ENCODE data around the gene CCDC90B. TPM values are rescaled to one million over a fixed set of nuclear protein-coding genes. Genes with fewer than 3 reads are reported as not detected.

Gene CCDC90B
- total RNA-seq, 1 donor from 2014 or later, result 27.2 TPM

DNA sequence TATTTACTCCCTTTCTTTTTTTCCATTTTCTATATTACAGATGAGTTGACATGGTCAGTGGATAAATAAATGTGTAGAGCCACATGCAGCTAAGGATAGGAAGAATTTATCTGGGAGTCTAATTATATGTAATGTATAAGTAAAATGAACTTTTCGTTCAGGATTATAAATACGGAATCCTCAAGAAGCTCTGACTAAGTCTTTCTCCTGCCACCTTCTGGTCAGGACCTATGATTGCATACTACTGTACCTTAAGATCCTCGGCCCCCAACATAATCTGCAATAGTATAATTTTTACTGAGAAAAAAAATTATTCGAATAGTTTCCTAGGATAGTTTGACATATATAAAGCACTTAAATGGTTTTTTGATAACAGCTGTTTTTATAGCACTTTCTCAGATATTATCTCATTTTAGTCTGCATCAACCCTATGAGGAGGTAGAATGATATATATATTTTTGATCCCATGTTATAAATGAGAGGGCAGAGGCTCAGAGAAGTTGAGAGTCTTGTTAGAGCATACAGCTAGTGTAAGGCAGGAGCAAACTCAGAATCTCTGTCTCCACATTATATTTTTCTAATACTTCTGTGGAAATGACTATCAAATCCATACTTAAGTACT lies 36.1 kb downstream of the CCDC90B start:
- Mint-ChIP-seq H3K36me3 (ENCODE audit: low read depth) (no peaks in the 10 kb centered on the region), H3K4me1 (ENCODE audit: low read depth) (peaks cover 2% of the 10 kb centered on the region), H3K9me3 (no peaks in the 10 kb centered on the region), H3K4me3 (ENCODE audit: low read depth) (no peak overlapping the region), H3K27ac (no peak overlapping the region), H3K27me3 (ENCODE audit: low read depth) (no peaks in the 10 kb centered on the region)
- no peak for DNase-seq (ENCODE audit: low spot score)
- intact Hi-C loops (cut with micrococcal nuclease), result loop anchor here (1.0 to 10.0 kb wide), 4 partner anchors 55 to 383 kb away; no protein-coding TSS in a partner anchor

- no peak overlapping the region for H3K4me3 Mint-ChIP-seq (ENCODE audit: low read depth)
- H3K4me1 Mint-ChIP-seq (ENCODE audit: low read depth), result peaks cover 2% of the 10 kb centered on the region
- no peaks in the 10 kb centered on the region for H3K27me3 Mint-ChIP-seq (ENCODE audit: low read depth)
- no peak for DNase-seq (ENCODE audit: low spot score)
- H3K27ac Mint-ChIP-seq, result no peak overlapping the region
- no peaks in the 10 kb centered on the region for H3K36me3 Mint-ChIP-seq (ENCODE audit: low read depth)
- intact Hi-C loops (cut with micrococcal nuclease), result no loop called here
- H3K9me3 Mint-ChIP-seq, result no peaks in the 10 kb centered on the region
Observed at GRCh38 chr11:83249445-83249844, 36.7 kb downstream of the CCDC90B start.

DNA sequence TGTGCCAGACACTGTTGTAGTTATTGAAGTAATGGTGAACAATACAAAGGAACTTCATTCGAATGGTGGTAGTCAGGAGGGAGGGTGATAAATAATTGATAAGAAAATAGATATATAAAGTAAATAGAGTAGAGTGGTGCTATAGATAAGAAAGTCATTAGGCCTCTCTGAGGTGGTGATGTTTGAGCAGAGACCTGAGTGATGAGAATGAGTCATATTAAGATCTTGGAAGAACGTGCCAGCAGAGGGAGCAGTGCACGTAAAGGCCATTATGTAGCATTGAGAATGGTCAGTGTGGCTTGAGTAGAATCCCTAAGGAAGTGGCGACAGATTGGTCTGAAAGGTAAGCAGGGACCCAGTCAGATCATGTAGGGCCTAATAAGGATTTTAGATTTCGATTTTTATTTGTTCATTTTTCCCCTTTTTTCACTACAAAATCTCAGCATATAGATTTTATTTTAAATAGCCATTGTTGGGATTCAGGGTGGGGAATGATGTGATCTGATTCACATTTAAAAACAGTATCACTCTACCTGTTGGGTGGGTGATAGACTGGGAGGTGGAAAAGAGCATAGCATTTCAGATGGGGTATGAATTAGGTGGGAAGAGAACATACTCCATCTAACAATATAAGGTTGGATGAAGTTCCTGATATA lies 44.7 kb downstream of the CCDC90B start:
- intact Hi-C loops (cut with micrococcal nuclease), result no loop called here
- no peak for DNase-seq (ENCODE audit: low spot score)
- H3K27ac Mint-ChIP-seq, result no peak overlapping the region
- peaks cover 1% of the 10 kb centered on the region for H3K27me3 Mint-ChIP-seq (ENCODE audit: low read depth)
- H3K9me3 Mint-ChIP-seq, result no peaks in the 10 kb centered on the region
- no peaks in the 10 kb centered on the region for H3K36me3 Mint-ChIP-seq (ENCODE audit: low read depth)
- H3K4me3 Mint-ChIP-seq (ENCODE audit: low read depth), result no peak overlapping the region
- H3K4me1 Mint-ChIP-seq (ENCODE audit: low read depth), result peaks cover 2% of the 10 kb centered on the region

DNA sequence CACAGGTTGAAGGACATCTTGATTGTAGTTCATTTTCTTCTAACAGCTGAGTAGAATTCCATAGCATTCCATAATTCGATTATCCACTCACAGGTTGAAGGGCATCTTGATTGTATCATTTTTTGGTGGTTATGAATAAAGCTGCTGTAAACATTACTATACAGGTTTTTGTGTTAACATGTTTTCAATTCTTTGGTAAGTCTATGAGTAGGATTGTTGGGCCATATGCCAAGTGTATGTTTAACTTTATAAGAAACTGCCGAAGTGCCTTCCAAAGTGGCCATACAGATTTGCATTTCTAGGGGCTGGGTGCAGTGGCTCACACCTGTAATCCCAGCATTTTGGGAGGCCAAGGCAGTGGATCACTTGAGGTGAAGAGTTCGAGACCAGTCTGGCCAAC lies 48.1 kb downstream of the CCDC90B start:
- no peak overlapping the region for H3K27ac Mint-ChIP-seq
- no peaks in the 10 kb centered on the region for H3K4me1 Mint-ChIP-seq (ENCODE audit: low read depth)
- intact Hi-C loops (cut with micrococcal nuclease), result no loop called here
- peaks cover 6% of the 10 kb centered on the region for H3K27me3 Mint-ChIP-seq (ENCODE audit: low read depth)
- no peaks in the 10 kb centered on the region for H3K9me3 Mint-ChIP-seq
- no peak overlapping the region for H3K4me3 Mint-ChIP-seq (ENCODE audit: low read depth)
- no peaks in the 10 kb centered on the region for H3K36me3 Mint-ChIP-seq (ENCODE audit: low read depth)
- no peak for DNase-seq (ENCODE audit: low spot score)

- H3K27me3 Mint-ChIP-seq (ENCODE audit: low read depth), result peaks cover 13% of the 10 kb centered on the region
- H3K36me3 Mint-ChIP-seq (ENCODE audit: low read depth), result no peaks in the 10 kb centered on the region
- no peak overlapping the region for H3K4me3 Mint-ChIP-seq (ENCODE audit: low read depth)
- intact Hi-C loops (cut with micrococcal nuclease), result no loop called here
- H3K4me1 Mint-ChIP-seq (ENCODE audit: low read depth), result no peaks in the 10 kb centered on the region
- no peak for DNase-seq (ENCODE audit: low spot score)
- H3K27ac Mint-ChIP-seq, result no peak overlapping the region
- H3K9me3 Mint-ChIP-seq, result no peaks in the 10 kb centered on the region
Observed at GRCh38 chr11:83235825-83236224, 50.3 kb downstream of the CCDC90B start.

GRCh38 chr11:83223457-83223856 lies 62.7 kb downstream of the CCDC90B start:
- Mint-ChIP-seq H3K27ac (no peak overlapping the region), H3K4me3 (ENCODE audit: low read depth) (no peak overlapping the region), H3K36me3 (ENCODE audit: low read depth) (no peaks in the 10 kb centered on the region), H3K9me3 (no peaks in the 10 kb centered on the region), H3K27me3 (ENCODE audit: low read depth) (peaks cover 12% of the 10 kb centered on the region), H3K4me1 (ENCODE audit: low read depth) (no peaks in the 10 kb centered on the region)
- no peak for DNase-seq (ENCODE audit: low spot score)
- intact Hi-C loops (cut with micrococcal nuclease), result no loop called here

DNA sequence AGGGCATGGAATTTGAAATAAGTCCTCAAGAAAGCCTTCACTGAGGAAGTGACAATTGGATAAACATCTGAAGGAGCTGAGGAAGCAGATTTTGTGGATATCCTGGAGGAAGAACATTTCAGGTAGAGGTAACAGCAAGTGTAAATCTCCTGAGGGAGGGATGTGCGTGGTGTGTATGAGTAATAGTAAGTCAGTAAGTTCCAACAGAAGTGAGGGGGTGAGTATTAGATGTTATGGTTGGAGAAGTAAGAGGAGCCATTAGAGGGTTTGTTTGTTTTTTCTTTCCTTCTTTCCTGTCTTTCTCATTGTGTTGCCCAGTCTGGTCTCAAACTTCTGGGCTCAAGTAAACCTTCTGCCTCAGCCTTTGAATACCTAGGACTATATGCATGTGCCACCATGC lies 63.7 kb downstream of the CCDC90B start:
- H3K9me3 Mint-ChIP-seq, result no peaks in the 10 kb centered on the region
- no peak overlapping the region for H3K4me3 Mint-ChIP-seq (ENCODE audit: low read depth)
- no peak for DNase-seq (ENCODE audit: low spot score)
- H3K27ac Mint-ChIP-seq, result no peak overlapping the region
- H3K36me3 Mint-ChIP-seq (ENCODE audit: low read depth), result no peaks in the 10 kb centered on the region
- intact Hi-C loops (cut with micrococcal nuclease), result no loop called here
- H3K27me3 Mint-ChIP-seq (ENCODE audit: low read depth), result peaks cover 12% of the 10 kb centered on the region
- no peaks in the 10 kb centered on the region for H3K4me1 Mint-ChIP-seq (ENCODE audit: low read depth)

DNA sequence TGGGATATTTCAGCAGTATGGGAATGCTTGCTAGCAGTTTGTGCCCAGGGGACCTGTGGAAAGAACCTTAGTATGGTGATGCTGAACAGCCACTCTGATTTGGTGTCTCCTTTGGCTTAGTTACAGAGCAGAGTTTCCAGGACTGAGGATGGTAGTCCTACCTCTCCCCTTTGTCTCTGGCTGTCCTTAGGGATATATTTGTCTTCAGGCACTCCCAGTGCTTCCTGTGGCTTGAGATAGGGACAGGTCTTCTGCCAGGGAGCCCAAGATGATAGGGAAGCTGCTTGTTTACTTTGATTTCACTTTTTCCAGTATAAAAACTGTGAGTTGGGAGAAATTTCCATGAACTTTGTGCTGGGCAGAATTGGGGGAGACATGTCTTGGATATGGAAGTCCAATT lies 64.5 kb downstream of the CCDC90B start:
- no peak for DNase-seq (ENCODE audit: low spot score)
- intact Hi-C loops (cut with micrococcal nuclease), result no loop called here
- Mint-ChIP-seq H3K4me3 (ENCODE audit: low read depth) (no peak overlapping the region), H3K36me3 (ENCODE audit: low read depth) (no peaks in the 10 kb centered on the region), H3K27ac (no peak overlapping the region), H3K4me1 (ENCODE audit: low read depth) (no peaks in the 10 kb centered on the region), H3K27me3 (ENCODE audit: low read depth) (peaks cover 12% of the 10 kb centered on the region), H3K9me3 (no peaks in the 10 kb centered on the region)

DNA sequence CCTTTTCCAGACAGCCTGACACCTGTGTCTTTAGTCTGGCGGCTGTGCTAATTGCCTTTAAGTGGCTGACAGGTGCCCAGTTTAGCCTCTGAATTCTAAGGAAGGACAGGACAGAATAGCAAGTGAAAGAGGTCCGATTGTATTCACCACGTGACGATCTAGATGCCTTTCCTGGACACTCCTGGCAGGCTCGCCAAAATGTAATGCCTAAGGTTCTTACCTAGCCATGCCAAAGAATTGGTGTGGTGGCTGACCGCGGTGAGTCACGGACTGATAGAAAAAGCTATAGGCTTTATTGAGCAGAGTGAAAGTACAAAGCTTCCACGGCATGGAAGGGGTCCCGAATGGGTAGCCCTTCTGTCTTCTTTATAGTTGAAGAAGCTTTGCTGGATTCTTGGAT lies 65.9 kb downstream of the CCDC90B start:
- no peak overlapping the region for H3K4me3 Mint-ChIP-seq (ENCODE audit: low read depth)
- H3K27me3 Mint-ChIP-seq (ENCODE audit: low read depth), result peaks cover 12% of the 10 kb centered on the region
- no peak overlapping the region for H3K27ac Mint-ChIP-seq
- no peak for DNase-seq (ENCODE audit: low spot score)
- H3K4me1 Mint-ChIP-seq (ENCODE audit: low read depth), result no peaks in the 10 kb centered on the region
- no peaks in the 10 kb centered on the region for H3K9me3 Mint-ChIP-seq
- intact Hi-C loops (cut with micrococcal nuclease), result no loop called here
- no peaks in the 10 kb centered on the region for H3K36me3 Mint-ChIP-seq (ENCODE audit: low read depth)

GRCh38 chr11:83219095-83219494 lies 67.1 kb downstream of the CCDC90B start:
- H3K27me3 Mint-ChIP-seq (ENCODE audit: low read depth), result peaks cover 12% of the 10 kb centered on the region
- no peak overlapping the region for H3K4me3 Mint-ChIP-seq (ENCODE audit: low read depth)
- no peaks in the 10 kb centered on the region for H3K4me1 Mint-ChIP-seq (ENCODE audit: low read depth)
- intact Hi-C loops (cut with micrococcal nuclease), result no loop called here
- DNase-seq (ENCODE audit: low spot score), result no peak
- no peaks in the 10 kb centered on the region for H3K36me3 Mint-ChIP-seq (ENCODE audit: low read depth)
- no peak overlapping the region for H3K27ac Mint-ChIP-seq
- no peaks in the 10 kb centered on the region for H3K9me3 Mint-ChIP-seq

Other genes starting within 250 kb of the CCDC90B start
- 29.1 and 31.5 TPM in 2 replicates for gene RAB30, start 214.5 kb downstream of the CCDC90B start, total RNA-seq
- 62.9 and 63.0 TPM in 2 replicates for gene PCF11, start 129.2 kb downstream of the CCDC90B start, total RNA-seq
- 3.7 TPM in 2 replicates for gene ANKRD42, start 92.7 kb downstream of the CCDC90B start, total RNA-seq